Suprapubic skin (tissue), 4 donors: Measurements from ENCODE around the gene SZT2. TPM values are rescaled to one million over a fixed set of nuclear protein-coding genes. Genes with fewer than 3 reads are reported as not detected.
A peak's percentile ranks its signal among the peaks of the same experiment; 100 is the strongest.

Experiments used
- DNase-seq, 2 donors: peaks; one replicate each; pipeline ENCODE4 v3.0.0-alpha.2; 2019; ENCODE audit warnings: low spot score in 2 of 2
- H3K27ac ChIP-seq: fragments of 200-600 bp; sonication (generic); one replicate; pipeline ENCODE4 v1.5.1; 2019
- H3K27me3 ChIP-seq: fragments of 200-600 bp; sonication (generic); one replicate; pipeline ENCODE4 v1.5.1; 2019
- H3K36me3 ChIP-seq: fragments of 200-600 bp; sonication (generic); one replicate; pipeline ENCODE4 v1.5.1; 2019
- H3K4me1 ChIP-seq: fragments of 200-600 bp; sonication (generic); one replicate; pipeline ENCODE4 v1.5.1; 2019
- H3K4me3 ChIP-seq: fragments of 200-600 bp; sonication (generic); one replicate; pipeline ENCODE4 v1.5.1; 2019; ENCODE audit warnings: mild to moderate bottlenecking
- H3K9me3 ChIP-seq: fragments of 200-600 bp; sonication (generic); one replicate; pipeline ENCODE4 v1.5.1; 2019
- CTCF ChIP-seq, 2 donors: fragments of 200-600 bp in 1 of 2; fragments of 450-650 bp in 1 of 2; sonication (generic) in 1 of 2; IDR thresholded peaks; one replicate each; pipeline ENCODE4 v1.5.1; 2016 to 2019; ENCODE audit warnings: antibody characterized with exemption in 2 of 2, mild to moderate bottlenecking in 1 of 2, moderate library complexity in 1 of 2
- EP300 ChIP-seq: sonication (generic); formaldehyde crosslinking; IDR thresholded peaks from one replicate; pipeline ENCODE4 v1.6.1; 2017; ENCODE audit warnings: antibody characterized with exemption
- POLR2A ChIP-seq, 2 donors: fragments of 450-650 bp; IDR thresholded peaks; one replicate each; pipeline ENCODE4 v1.6.1; 2017; ENCODE audit warnings: antibody characterized with exemption in 2 of 2, mild to moderate bottlenecking in 2 of 2, moderate library complexity in 2 of 2
- POLR2AphosphoS5 ChIP-seq, 3 donors: sonication (generic); formaldehyde crosslinking; IDR thresholded peaks; one replicate each; pipeline ENCODE4 v1.6.1; 2017; ENCODE audit warnings: antibody characterized with exemption in 3 of 3
- WGBS: methylation state at CpG from one replicate; pipeline ENCODE4 v1.1.5; 2018; 5-methylcytosine and 5-hydroxymethylcytosine counted together
- total RNA-seq, 4 donors: library from RNA; depleted of rRNA; stranded (reverse); fragments of >200 nt; gene quantifications; one replicate each; pipeline ENCODE4 v1.1.0, GENCODE V29; 2016

SZT2 gene
- total RNA-seq, 4 donors from 2014 or later = 44.2 to 132 (median 65.5) TPM

DNA sequence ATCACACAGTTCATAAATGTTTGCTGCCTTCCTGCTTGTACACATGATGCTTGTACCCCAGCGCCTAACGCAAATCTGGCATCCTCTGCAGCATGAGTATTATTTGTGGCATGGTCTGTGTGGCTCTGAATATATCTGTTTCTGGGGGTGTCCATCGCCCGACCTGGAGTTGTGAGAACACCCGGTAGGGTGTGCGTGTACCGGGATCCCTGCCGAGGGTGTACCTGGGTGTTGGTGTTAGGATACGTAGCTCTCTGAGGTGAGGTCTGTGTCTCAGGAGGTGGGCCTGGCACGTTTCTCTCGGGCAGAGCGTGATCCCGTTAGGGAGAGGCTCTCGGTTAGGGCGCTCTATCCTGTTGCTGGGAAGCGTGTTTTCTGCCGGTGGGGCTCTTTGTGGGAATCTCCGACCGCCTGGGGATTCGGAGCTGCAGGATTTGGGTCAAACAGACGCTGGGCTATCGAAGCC lies 41.3 kb upstream of the SZT2 start:
- no peak for TF ChIP-seq POLR2AphosphoS5 (IDR thresholded peaks at IDR 0.05)
- TF ChIP-seq CTCF (IDR thresholded peaks at IDR 0.05) = no peak
- no peak for TF ChIP-seq EP300
- TF ChIP-seq POLR2A (IDR thresholded peaks at IDR 0.05) = no peak
- H3K27ac ChIP-seq = peak overlapping the region; percentile 91
- WGBS = 36% methylated on average over 9 of the region's 22 CpGs
- H3K4me1 ChIP-seq = peaks cover 22% of the 10 kb centered on the region
- H3K36me3 ChIP-seq = no peaks in the 10 kb centered on the region
- H3K9me3 ChIP-seq = no peaks in the 10 kb centered on the region
- peak overlapping the region; percentile 55 for H3K4me3 ChIP-seq
- no peaks in the 10 kb centered on the region for H3K27me3 ChIP-seq
- no peak for DNase-seq

- DNase-seq = peak; percentile 88 to 91
- H3K27ac ChIP-seq = peak overlapping the region; percentile 91
- peak overlapping the region; percentile 55 for H3K4me3 ChIP-seq
- H3K9me3 ChIP-seq = no peaks in the 10 kb centered on the region
- WGBS = 26% methylated on average over 20 of the region's 72 CpGs
- peaks cover 22% of the 10 kb centered on the region for H3K4me1 ChIP-seq
- peak in 1 of 2 donors; percentile 34 for TF ChIP-seq POLR2A (IDR thresholded peaks at IDR 0.05)
- no peak for TF ChIP-seq CTCF (IDR thresholded peaks at IDR 0.05)
- no peaks in the 10 kb centered on the region for H3K36me3 ChIP-seq
- H3K27me3 ChIP-seq = no peaks in the 10 kb centered on the region
Measured at GRCh38 chr1:43348809-43349593, 40.7 kb upstream of the SZT2 start.

DNA sequence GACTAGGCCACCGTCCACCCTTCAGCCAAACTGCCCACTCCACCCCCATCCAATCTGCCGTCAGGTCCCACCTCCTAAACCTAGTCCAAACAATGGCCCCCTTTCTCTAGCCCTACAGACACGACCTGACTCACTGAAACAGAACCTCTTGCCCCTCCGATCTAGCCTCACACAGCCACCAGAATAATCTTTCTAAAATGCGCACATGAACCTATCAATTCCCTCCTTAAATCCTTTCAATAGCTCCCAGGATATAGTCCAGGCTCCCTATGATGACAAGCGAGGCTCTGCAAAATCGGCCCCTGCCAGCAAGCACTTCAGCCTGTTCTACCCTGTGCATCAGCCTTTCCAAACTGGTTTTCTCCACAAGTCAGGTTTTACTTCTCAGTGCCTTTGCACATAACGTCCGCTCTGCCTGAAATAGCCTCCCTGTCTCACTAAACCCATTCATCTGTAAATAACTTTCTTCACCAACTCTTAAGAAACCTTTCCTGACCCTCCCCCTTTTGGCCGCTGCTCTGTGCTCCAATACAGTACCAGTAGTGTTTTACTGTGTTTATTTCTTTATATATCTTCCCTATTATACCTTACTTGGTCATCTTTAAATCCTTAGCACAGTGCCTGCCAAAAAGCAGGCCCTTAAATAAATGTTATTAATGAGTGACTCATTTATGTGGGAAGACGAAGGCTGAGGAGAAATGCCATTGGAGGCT lies 39.9 kb upstream of the SZT2 start:
- H3K36me3 ChIP-seq = no peaks in the 10 kb centered on the region
- DNase-seq = no peak
- H3K9me3 ChIP-seq = no peaks in the 10 kb centered on the region
- no peak for TF ChIP-seq POLR2AphosphoS5 (IDR thresholded peaks at IDR 0.05)
- no peak for TF ChIP-seq CTCF (IDR thresholded peaks at IDR 0.05)
- TF ChIP-seq POLR2A (IDR thresholded peaks at IDR 0.05) = no peak
- TF ChIP-seq EP300 = no peak
- 50% methylated on average over 11 of the region's 11 CpGs for WGBS
- H3K27me3 ChIP-seq = no peaks in the 10 kb centered on the region
- H3K27ac ChIP-seq = peak overlapping the region; percentile 91
- peaks cover 22% of the 10 kb centered on the region for H3K4me1 ChIP-seq
- peak overlapping the region; percentile 55 for H3K4me3 ChIP-seq

- DNase-seq = no peak
- H3K36me3 ChIP-seq = no peaks in the 10 kb centered on the region
- H3K4me1 ChIP-seq = peaks cover 22% of the 10 kb centered on the region
- 93% methylated on average over 1 of the region's 1 CpG for WGBS
- no peak overlapping the region for H3K4me3 ChIP-seq
- no peaks in the 10 kb centered on the region for H3K9me3 ChIP-seq
- TF ChIP-seq CTCF (IDR thresholded peaks at IDR 0.05) (no peak), POLR2A (IDR thresholded peaks at IDR 0.05) (no peak), POLR2AphosphoS5 (IDR thresholded peaks at IDR 0.05) (no peak), EP300 (no peak)
- no peak overlapping the region for H3K27ac ChIP-seq
- H3K27me3 ChIP-seq = no peaks in the 10 kb centered on the region
Measured at GRCh38 chr1:43350976-43351375, 38.7 kb upstream of the SZT2 start.
